GM12892 (cell line): ENCODE data around the gene ELL2.

ENCODE experiments used
- POLR2A ChIP-seq: IDR thresholded peaks from 2 replicates; pipeline ENCODE4 v1.6.1; 2011; ENCODE audit warnings: low read depth, low read length, control low read depth
- POLR2AphosphoS5 ChIP-seq: IDR thresholded peaks from 2 replicates; pipeline ENCODE4 v1.6.1; 2011; ENCODE audit warnings: low read depth, low read length, control low read depth
- TAF1 ChIP-seq: IDR thresholded peaks from 2 replicates; pipeline ENCODE4 v1.6.1; 2011; ENCODE audit warnings: low read depth, mild to moderate bottlenecking, control low read depth, low read length, borderline replicate concordance

DNA sequence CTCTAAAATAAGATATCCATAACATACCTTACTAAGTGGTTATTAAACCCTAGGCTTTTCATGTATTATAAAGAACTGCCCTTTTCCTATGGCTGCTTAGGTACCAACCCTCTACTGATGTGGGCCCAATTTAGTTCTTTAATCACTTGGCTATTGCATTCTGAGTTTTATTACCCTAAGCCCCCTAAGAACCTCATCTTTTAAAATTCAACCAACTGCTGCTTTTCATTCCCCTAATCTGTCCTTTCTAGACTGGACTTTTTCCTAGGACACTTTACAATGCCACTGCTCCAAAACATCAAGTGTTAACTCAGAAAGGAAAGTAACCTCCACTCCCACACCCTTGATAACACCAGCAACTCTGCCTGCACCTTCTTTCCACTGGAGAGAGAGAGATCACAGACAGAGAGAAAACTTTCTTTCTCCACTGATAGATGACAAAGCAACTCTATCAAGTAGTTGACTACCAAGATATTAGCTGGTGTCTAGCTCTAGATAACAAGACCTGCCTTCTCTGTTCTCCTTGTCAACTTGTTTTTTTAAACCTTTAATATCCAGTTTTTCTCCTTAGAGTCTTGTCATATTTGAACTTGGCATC, 27.3 kb downstream of the ELL2 start:
- TF ChIP-seq POLR2A (no peak), POLR2AphosphoS5 (no peak), TAF1 (no peak)
